Kidney (tissue), 14 donors: ENCODE results near the gene COL23A1. TPM values are rescaled to one million over a fixed set of nuclear protein-coding genes. Genes with fewer than 3 reads are reported as not detected.

ENCODE experiments used
- DNase-seq, 5 donors: peaks; one replicate each; pipeline ENCODE4 v3.0.0-alpha.2; 2013 to 2020
- FAIRE-seq: peaks from 2 replicates; lab custom pipeline; 2012; peaks lifted over from hg19 to GRCh38; lab: Jason Lieb, UNC
- H3K27ac ChIP-seq, 2 donors: one replicate each; pipeline ENCODE4 v1.7.0; 2013; ENCODE audit warnings: low read depth in 2 of 2, low read length in 2 of 2, inconsistent platforms in 1 of 2
- H3K27me3 ChIP-seq: one replicate; pipeline ENCODE4 v1.7.1; 2013; ENCODE audit warnings: low read length, inconsistent platforms; ENCODE audit not compliant: control insufficient read depth, insufficient read depth
- H3K36me3 ChIP-seq, 3 donors: one replicate each; pipeline versions ENCODE4 v1.7.0 to v1.7.1; 2013; ENCODE audit warnings: low read length in 3 of 3, control low read depth in 1 of 3, inconsistent platforms in 1 of 3; ENCODE audit not compliant: insufficient read depth in 3 of 3, control insufficient read depth in 2 of 3
- H3K4me1 ChIP-seq, 3 donors: one replicate each; pipeline versions ENCODE4 v1.7.0 to v1.7.1; 2013; ENCODE audit warnings: low read length in 3 of 3, inconsistent platforms in 1 of 3, low read depth in 1 of 3; ENCODE audit not compliant: control insufficient read depth in 2 of 3, insufficient read depth in 2 of 3
- H3K4me3 ChIP-seq, 3 donors: one replicate each; pipeline versions ENCODE4 v1.7.0 to v1.8.1; 2013; ENCODE audit warnings: low read length in 3 of 3, control low read depth in 1 of 3, inconsistent platforms in 1 of 3
- H3K9ac ChIP-seq, 3 donors: one replicate each; pipeline versions ENCODE4 v1.7.0 to v1.7.1; 2013; ENCODE audit warnings: low read length in 3 of 3, control low read depth in 1 of 3, inconsistent platforms in 1 of 3
- H3K9me3 ChIP-seq, 3 donors: one replicate each; pipeline versions ENCODE4 v1.7.0 to v1.7.1; 2013; ENCODE audit warnings: low read length in 3 of 3, control low read depth in 1 of 3, inconsistent platforms in 1 of 3; ENCODE audit not compliant: control insufficient read depth in 2 of 3, insufficient read depth in 1 of 3
- intact Hi-C: fragments of 100-400 bp; cut with DNase I; formaldehyde crosslinking; loops from one replicate; pipeline ENCODE4 v1.11.1; 2022
- polyA plus RNA-seq: library from polyadenylated mRNA; stranded (reverse); fragments of 350-450 nt; fragmentation: Illumina TruSeq; extraction: RNeasy Lipid Tissue Mini Kit (QIAGEN cat#74804); gene quantifications from one replicate; pipeline ENCODE4 v1.2.3, GENCODE V29; 2014; ENCODE audit warnings: low read depth, low replicate concordance; ENCODE audit not compliant: insufficient read depth
- total RNA-seq: library from RNA; stranded (reverse); fragmentation: NEBNext Ultra II Directional; extraction: Animal tissue kit (Norgen Biotek cat#: 25700); gene quantifications from one replicate; pipeline ENCODE4 v1.2.1, GENCODE V29; 2021
- TF ChIP-seq, protein P1 (sequence below): IDR thresholded peaks from 3 replicates; pipeline ENCODE4 v1.5.1; 2012; ENCODE audit warnings: mild to moderate bottlenecking, moderate library complexity, borderline replicate concordance; ENCODE audit not compliant: insufficient read depth; ENCODE audit errors: extremely low read depth
- donor health status: control.
- donor health status: control.
- donor health status: control.
- donor health status: control.
- donor health status: control.
- donor health status: DM: yes; HTN: yes; CAD: no.
- donor health status: Normal renal cell carcinoma (clear cell type).

COL23A1 gene
- total and polyA plus RNA-seq, 2 donors from 2014 or later: 4.1 to 8.7 TPM

DNA sequence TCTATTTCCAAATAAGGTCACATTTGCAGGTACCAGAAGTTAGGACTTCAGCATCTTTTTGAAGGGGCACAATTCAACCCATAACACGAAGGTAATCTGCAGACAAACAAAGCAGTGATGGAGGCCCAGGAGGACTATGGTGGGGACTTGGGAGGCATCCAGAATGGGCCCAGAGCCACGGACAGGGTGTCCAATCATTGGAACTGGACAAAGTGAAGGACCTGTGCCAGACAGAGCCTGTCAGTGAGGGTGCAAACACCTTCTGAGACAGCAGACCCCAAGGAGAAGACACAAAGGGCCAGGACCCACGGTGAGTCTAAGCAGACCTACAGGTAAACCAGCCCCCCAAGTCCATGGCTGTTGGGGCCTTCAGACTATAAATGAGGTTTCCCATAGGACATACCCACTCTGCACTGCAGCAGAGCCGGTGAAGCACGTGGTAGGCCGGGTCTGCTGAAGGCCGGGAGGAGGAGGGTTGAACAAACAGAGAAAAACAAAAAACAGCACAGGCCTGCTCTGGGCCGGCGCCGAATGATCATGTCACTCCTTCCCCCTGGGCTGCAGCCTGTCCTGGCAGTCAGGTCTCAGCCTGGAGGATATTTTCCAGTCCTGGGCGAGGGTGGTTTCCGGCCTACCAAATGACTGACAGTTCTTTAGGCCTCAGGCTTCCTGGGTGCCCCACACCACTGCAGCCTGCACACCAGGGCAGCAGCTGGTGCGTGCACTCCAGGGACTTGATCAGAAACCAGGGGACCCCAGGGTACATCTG is 84.4 kb downstream of the COL23A1 start:
- no peaks in the 10 kb centered on the region for H3K36me3 ChIP-seq
- no peaks in the 10 kb centered on the region for H3K4me1 ChIP-seq
- H3K9me3 ChIP-seq: no peaks in the 10 kb centered on the region
- FAIRE-seq: no peak
- H3K4me3 ChIP-seq: no peak overlapping the region
- H3K27me3 ChIP-seq: no peaks in the 10 kb centered on the region
- no peak overlapping the region for H3K9ac ChIP-seq
- TF ChIP-seq, protein P1, sequence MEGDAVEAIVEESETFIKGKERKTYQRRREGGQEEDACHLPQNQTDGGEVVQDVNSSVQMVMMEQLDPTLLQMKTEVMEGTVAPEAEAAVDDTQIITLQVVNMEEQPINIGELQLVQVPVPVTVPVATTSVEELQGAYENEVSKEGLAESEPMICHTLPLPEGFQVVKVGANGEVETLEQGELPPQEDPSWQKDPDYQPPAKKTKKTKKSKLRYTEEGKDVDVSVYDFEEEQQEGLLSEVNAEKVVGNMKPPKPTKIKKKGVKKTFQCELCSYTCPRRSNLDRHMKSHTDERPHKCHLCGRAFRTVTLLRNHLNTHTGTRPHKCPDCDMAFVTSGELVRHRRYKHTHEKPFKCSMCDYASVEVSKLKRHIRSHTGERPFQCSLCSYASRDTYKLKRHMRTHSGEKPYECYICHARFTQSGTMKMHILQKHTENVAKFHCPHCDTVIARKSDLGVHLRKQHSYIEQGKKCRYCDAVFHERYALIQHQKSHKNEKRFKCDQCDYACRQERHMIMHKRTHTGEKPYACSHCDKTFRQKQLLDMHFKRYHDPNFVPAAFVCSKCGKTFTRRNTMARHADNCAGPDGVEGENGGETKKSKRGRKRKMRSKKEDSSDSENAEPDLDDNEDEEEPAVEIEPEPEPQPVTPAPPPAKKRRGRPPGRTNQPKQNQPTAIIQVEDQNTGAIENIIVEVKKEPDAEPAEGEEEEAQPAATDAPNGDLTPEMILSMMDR: no peak
- intact Hi-C loops: no loop called here
- DNase-seq: no peak
- no peak overlapping the region for H3K27ac ChIP-seq

DNA sequence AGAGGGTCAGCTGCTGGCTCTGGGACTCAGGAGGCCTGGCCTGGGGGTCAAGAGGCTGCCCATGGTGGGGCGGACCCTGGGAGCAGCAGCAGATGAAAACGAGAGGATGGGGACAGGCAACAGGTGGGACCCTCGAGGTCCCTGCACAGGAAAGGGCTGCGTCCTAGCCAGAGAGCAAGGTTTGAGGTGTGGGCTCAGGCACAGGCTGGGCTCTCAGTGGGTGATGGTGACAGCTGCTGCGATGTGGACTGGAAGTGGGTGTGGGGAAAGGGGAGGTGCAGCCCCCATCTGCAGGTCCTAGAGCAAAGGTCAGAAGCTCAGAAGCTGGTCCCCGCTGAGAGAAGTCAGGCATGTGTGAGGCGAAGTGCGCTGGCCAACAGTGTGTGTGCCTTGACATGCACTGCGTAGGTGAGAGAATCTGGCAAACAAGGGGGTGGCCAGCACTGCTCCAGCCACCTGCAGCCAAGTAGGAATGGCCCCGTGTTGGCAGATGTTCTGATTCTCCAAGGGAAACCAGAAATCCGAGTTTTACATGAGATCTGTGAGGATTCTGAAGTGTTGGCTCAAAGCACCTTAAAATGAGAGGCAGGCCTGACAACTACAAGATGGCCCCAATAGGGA is 85.7 kb downstream of the COL23A1 start:
- no peak for FAIRE-seq

DNA sequence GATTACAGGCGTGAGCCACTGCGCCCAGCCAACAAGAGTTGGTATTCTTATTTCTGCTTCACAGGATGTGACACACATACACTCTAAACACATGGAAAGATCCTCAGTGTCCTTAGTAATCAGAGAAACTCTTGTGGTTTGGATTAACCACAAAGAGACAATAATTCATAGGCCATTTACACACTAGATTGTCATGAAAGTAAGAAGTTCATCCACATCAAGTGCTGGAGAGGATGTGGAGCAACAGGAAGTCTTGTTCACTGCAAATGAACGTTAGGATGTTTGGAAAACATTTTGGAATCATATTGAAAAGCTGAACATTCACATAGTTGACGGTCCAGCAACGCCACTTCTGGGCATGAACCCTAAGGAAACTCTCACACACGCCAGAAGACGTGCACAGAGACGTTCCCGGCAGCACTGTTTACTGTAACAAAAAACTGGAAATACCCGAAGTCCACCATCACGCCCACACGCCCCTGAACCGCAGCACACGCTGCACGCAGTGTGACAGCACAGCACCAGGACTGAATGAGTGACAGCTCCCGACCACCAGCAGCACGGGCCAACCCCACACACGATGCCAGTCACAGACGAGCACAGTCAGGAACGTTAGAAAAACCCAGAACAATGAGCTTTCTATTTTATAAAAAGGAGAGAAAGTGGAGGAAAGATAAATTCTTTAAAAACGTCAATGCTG is 87.6 kb downstream of the COL23A1 start:
- Histone ChIP-seq H3K4me1 (no peaks in the 10 kb centered on the region), H3K27me3 (no peaks in the 10 kb centered on the region), H3K27ac (no peak overlapping the region), H3K36me3 (no peaks in the 10 kb centered on the region), H3K4me3 (no peak overlapping the region), H3K9me3 (no peaks in the 10 kb centered on the region), H3K9ac (no peak overlapping the region)
- intact Hi-C loops: no loop called here
- TF ChIP-seq, protein P1: no peak
- FAIRE-seq (no peak), DNase-seq (no peak)

More for the DNA sequence above, 85.7 kb downstream of the COL23A1 start:
- Histone ChIP-seq H3K36me3 (no peaks in the 10 kb centered on the region), H3K9ac (no peak overlapping the region), H3K9me3 (no peaks in the 10 kb centered on the region), H3K27ac (no peak overlapping the region), H3K27me3 (no peaks in the 10 kb centered on the region), H3K4me3 (no peak overlapping the region), H3K4me1 (no peaks in the 10 kb centered on the region)
- DNase-seq: no peak
- intact Hi-C loops: no loop called here
- TF ChIP-seq, protein P1: no peak
